A673 (cell line): ENCODE results near the gene SH3RF3. TPM values are rescaled to one million over a fixed set of nuclear protein-coding genes. Genes with fewer than 3 reads are reported as not detected.

Source experiments
- BruUV-seq: library from RNA; stranded (reverse); fragments of 400-500 nt; replicated peaks from 2 replicates; lab custom pipeline; 2021; lab: Mats Ljungman, UMichigan
- CTCF ChIA-PET: fragments of 300-600 bp; sonication (Branson Sonifier 250); formaldehyde crosslinking; loops from one replicate; lab custom pipeline; 2022; ENCODE audit warnings: antibody characterized with exemption; lab: Charles Lee
- POLR2A ChIA-PET: fragments of 300-600 bp; sonication (Branson Sonifier 250); formaldehyde crosslinking; loops from one replicate; lab custom pipeline; 2022; ENCODE audit warnings: antibody characterized with exemption; ENCODE audit not compliant: low non-redundant PET; lab: Charles Lee
- DNase-seq: peaks from one replicate; pipeline ENCODE4 v3.0.0-alpha.2; 2015; ENCODE audit warnings: low spot score
- H3K27ac ChIP-seq: fragments of 200-600 bp; sonication (generic); 2 replicates; pipeline ENCODE4 v1.5.1; 2016; ENCODE audit warnings: mixed run types, low read depth, mild to moderate bottlenecking, mixed read lengths, antibody characterized with exemption, low read length; ENCODE audit not compliant: poor library complexity, severe bottlenecking
- H3K27me3 ChIP-seq: fragments of 200-600 bp; sonication (generic); replicated peaks from 2 replicates; pipeline ENCODE4 v1.6.1; 2017; ENCODE audit warnings: mixed run types, low read depth, mild to moderate bottlenecking, mixed read lengths, antibody characterized with exemption, low read length; ENCODE audit not compliant: insufficient read depth, poor library complexity
- H3K36me3 ChIP-seq: fragments of 200-600 bp; sonication (generic); 2 replicates; pipeline ENCODE4 v1.6.1; 2016; ENCODE audit warnings: mixed run types, mild to moderate bottlenecking, mixed read lengths, antibody characterized with exemption, low read length; ENCODE audit not compliant: insufficient read depth, poor library complexity, severe bottlenecking
- H3K4me1 ChIP-seq: fragments of 200-600 bp; sonication (generic); 2 replicates; pipeline ENCODE4 v1.6.1; 2017; ENCODE audit warnings: mixed run types, mild to moderate bottlenecking, mixed read lengths, antibody characterized with exemption, low read length; ENCODE audit not compliant: insufficient read depth, poor library complexity, severe bottlenecking
- H3K4me3 ChIP-seq: fragments of 200-600 bp; sonication (generic); 2 replicates; pipeline ENCODE4 v1.5.1; 2016; ENCODE audit warnings: low read depth, mixed run types, mild to moderate bottlenecking, mixed read lengths, low read length; ENCODE audit not compliant: poor library complexity, severe bottlenecking
- H3K9me3 ChIP-seq: fragments of 200-600 bp; sonication (generic); 2 replicates; pipeline ENCODE4 v1.6.1; 2016; ENCODE audit warnings: mixed run types, low read depth, mild to moderate bottlenecking, mixed read lengths, antibody characterized with exemption, low read length; ENCODE audit not compliant: poor library complexity, severe bottlenecking
- CTCF ChIP-seq: fragments of 300-800, 200-600 bp; sonication (generic); conservative IDR thresholded peaks from 2 replicates; pipeline ENCODE4 v1.5.1; 2017; ENCODE audit warnings: low read depth, mild to moderate bottlenecking, antibody characterized with exemption, low read length, moderate library complexity, mixed read lengths
- EZH2 ChIP-seq: fragments of 200-600 bp; sonication (generic); IDR thresholded peaks from 2 replicates; pipeline ENCODE4 v1.6.1; 2017; ENCODE audit warnings: borderline replicate concordance, low read depth, mild to moderate bottlenecking, mixed read lengths, antibody characterized with exemption, low read length; ENCODE audit not compliant: poor library complexity, severe bottlenecking
- intact Hi-C: fragments of 100-400 bp; cut with micrococcal nuclease; formaldehyde crosslinking; loops from one replicate; pipeline ENCODE4 v1.10.0; 2022; ENCODE audit not compliant: unreplicated experiment
- total RNA-seq: library from RNA; stranded (reverse); gene quantifications from 2 replicates; pipeline ENCODE4 v1.2.3, GENCODE V29; 2021

The SH3RF3 gene
- total RNA-seq, 1 experiment from 2014 or later: 0.15 TPM

DNA sequence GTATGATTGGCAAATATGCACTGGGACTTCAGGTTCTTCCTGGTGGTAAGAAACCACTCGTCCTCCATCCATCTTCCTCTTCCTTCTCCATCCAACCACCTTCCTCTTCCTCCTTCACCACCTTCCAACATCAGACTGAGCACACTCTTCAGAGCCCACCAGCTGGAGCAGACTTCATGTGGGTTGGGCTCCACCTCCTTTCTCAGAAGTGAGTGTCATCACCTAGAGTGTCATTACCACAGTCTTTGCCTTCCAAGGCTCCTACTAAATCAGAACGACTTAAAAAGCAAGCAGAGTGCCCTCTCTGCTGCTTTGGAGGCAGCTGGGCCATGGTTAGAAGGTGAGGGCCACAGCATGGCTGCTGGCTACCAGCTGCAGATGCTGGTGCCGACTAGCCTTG lies 171.6 kb downstream of the SH3RF3 start:
- intact Hi-C loops: no loop called here
- no peak for TF ChIP-seq CTCF
- no peak for TF ChIP-seq EZH2
- POLR2A ChIA-PET: no interaction called here
- Histone ChIP-seq H3K36me3 (no peaks in the 10 kb centered on the region), H3K4me3 (no peak overlapping the region), H3K9me3 (no peaks in the 10 kb centered on the region), H3K27ac (no peak overlapping the region), H3K4me1 (no peaks in the 10 kb centered on the region), H3K27me3 (no peaks in the 10 kb centered on the region)
- CTCF ChIA-PET: no interaction called here
- no TSS peak for BruUV-seq
- DNase-seq: no peak

GRCh38 chr2:109301746-109302145 lies 172.7 kb downstream of the SH3RF3 start:
- Histone ChIP-seq H3K4me3 (no peak overlapping the region), H3K27ac (no peak overlapping the region), H3K27me3 (no peaks in the 10 kb centered on the region), H3K9me3 (no peaks in the 10 kb centered on the region), H3K4me1 (no peaks in the 10 kb centered on the region), H3K36me3 (no peaks in the 10 kb centered on the region)
- ChIA-PET POLR2A (no interaction called here), CTCF (no interaction called here)
- intact Hi-C loops: no loop called here
- TF ChIP-seq CTCF (no peak), EZH2 (no peak)
- DNase-seq: no peak
- no TSS peak for BruUV-seq

GRCh38 chr2:109302319-109302718 lies 173.3 kb downstream of the SH3RF3 start:
- CTCF ChIA-PET: no interaction called here
- no peaks in the 10 kb centered on the region for H3K4me1 ChIP-seq
- no peak for DNase-seq
- TF ChIP-seq EZH2: no peak
- no peak for TF ChIP-seq CTCF
- no peaks in the 10 kb centered on the region for H3K9me3 ChIP-seq
- no peaks in the 10 kb centered on the region for H3K36me3 ChIP-seq
- intact Hi-C loops: no loop called here
- POLR2A ChIA-PET: no interaction called here
- H3K4me3 ChIP-seq: no peak overlapping the region
- BruUV-seq: no TSS peak
- H3K27ac ChIP-seq: no peak overlapping the region
- no peaks in the 10 kb centered on the region for H3K27me3 ChIP-seq
